ENCODE data around the gene TRPM5. TPM values are rescaled to one million over a fixed set of nuclear protein-coding genes. Genes with fewer than 3 reads are reported as not detected.

Gene TRPM5
- total RNA-seq, 2 experiments from 2014 or later, result not detected

DNA sequence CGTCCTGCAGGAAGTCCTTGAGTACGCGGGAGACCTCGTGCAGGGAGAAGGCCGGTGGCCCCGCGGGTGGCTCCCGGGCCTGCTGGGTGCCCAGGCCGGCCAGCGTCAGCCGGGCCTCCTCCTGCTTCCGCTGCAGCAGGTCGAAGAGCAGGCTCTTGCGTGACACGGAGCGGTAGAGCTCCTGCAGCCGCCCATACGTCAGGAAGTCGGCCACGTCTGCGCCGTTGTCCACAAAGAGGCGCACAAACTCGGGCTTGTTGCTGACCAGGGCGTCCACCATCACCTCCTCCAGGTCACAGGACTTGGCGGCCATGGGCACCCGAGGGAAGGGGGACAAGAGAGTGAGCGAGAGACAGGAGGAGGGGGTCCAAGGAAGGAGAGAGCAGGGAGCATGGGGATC, 29.1 kb downstream of the TRPM5 start:
- POLR2A ChIA-PET, result no interaction called here
- H3K4me1 Mint-ChIP-seq, result no peaks in the 10 kb centered on the region
- H3K36me3 Mint-ChIP-seq, result no peaks in the 10 kb centered on the region
- DNase-seq, result no peak
- H3K27ac Mint-ChIP-seq, result no peak overlapping the region
- no peaks in the 10 kb centered on the region for H3K9me3 Mint-ChIP-seq
- ATAC-seq (ENCODE audit: low read depth), result no peak
- H3K27me3 Mint-ChIP-seq, result no peaks in the 10 kb centered on the region
- H3K4me3 Mint-ChIP-seq, result no peak overlapping the region

DNA sequence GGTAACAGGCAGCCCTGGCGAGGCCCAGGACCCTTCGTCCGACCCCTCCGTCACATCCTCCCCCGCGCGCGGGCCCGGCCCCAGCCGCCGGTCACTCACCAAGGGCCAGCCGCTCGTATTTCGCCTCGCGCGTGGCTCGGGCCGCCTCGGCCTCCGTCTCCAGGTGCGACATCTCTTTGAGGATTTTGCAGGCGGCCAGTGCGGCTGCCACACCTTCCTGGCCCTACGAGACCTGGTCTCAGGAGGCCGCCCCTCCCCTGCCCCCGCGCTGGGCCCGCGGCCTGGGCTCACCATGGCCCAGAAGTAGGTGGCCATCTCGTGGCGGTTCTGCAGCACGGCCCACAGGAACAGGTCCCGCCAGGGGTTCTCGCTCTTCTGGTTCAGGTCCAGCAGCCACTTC, 29.7 kb downstream of the TRPM5 start:
- no peak overlapping the region for H3K4me3 Mint-ChIP-seq
- no peaks in the 10 kb centered on the region for H3K4me1 Mint-ChIP-seq
- H3K27me3 Mint-ChIP-seq, result no peaks in the 10 kb centered on the region
- H3K27ac Mint-ChIP-seq, result no peak overlapping the region
- no peaks in the 10 kb centered on the region for H3K36me3 Mint-ChIP-seq
- no peaks in the 10 kb centered on the region for H3K9me3 Mint-ChIP-seq
- DNase-seq (no peak), ATAC-seq (ENCODE audit: low read depth) (no peak)
- POLR2A ChIA-PET, result no interaction called here

DNA sequence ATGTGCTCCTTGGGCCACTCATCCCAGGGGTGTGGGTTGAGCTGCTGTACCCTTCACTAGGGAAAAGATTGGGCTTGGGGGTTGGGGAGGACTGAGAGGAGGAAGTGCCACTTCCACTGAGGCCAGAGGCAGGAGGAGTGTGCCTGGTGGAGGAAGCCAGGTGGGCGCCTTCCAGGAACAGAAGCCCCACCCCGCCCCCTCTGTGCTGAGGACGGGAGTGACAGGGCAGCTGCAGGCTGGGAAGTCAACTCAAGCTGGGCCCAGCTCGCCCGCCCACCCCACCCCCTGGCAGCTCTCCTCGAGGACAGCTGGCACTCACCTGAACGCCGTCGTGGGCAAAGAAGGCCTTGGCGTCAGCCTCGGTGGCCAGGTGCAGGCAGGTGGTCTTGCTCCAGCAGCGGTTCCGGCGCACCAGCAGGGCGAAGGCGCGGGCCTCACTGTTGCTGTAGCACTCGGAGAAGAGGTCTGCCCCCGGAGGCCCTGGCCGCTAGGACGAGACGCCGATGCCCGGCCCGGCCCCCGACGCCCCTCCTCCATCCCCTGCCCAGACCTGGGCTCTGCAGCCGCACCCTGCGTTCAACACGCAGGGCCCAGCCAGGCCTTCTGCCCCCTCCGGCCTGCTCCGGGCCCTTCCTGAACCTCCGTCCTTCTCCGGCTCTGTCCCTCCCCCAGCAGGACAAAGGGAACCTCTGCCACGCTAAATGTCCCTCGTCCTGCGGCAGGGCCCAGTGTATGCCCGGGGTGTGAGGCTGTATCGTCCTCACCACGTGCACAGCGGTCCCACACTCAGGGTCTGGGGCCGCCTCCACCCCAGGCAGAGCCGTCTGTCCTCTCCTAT, 30.4 kb downstream of the TRPM5 start:
- Mint-ChIP-seq H3K36me3 (no peaks in the 10 kb centered on the region), H3K27me3 (no peaks in the 10 kb centered on the region)
- DNase-seq, result no peak

DNA sequence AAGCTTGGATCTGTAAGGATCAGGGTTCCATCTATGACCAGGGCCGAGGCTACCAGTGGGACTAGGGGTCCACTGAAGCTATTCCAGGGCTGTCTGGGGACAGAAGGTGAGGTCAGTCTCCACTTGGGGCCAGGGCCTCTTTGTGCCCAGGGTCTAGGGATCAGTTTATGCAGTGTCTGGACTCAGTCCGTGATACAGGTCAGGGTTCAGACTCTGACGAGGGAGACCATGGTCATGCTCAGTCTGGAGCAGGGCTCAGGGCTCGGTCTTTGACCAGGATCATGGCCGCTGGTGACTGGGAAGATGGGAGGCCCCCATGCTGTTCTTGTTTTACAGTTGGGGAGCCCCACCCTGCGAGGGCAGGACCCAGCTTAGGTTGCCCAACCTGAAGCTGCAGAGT, 32.0 kb downstream of the TRPM5 start:
- DNase-seq (no peak), ATAC-seq (ENCODE audit: low read depth) (no peak)
- no peaks in the 10 kb centered on the region for H3K27me3 Mint-ChIP-seq
- POLR2A ChIA-PET, result no interaction called here
- no peak overlapping the region for H3K4me3 Mint-ChIP-seq
- no peak overlapping the region for H3K27ac Mint-ChIP-seq
- H3K4me1 Mint-ChIP-seq, result no peaks in the 10 kb centered on the region
- H3K36me3 Mint-ChIP-seq, result no peaks in the 10 kb centered on the region
- H3K9me3 Mint-ChIP-seq, result no peaks in the 10 kb centered on the region

More for the DNA sequence above, 30.4 kb downstream of the TRPM5 start:
- no peak overlapping the region for H3K4me3 Mint-ChIP-seq
- POLR2A ChIA-PET, result no interaction called here
- no peak for ATAC-seq (ENCODE audit: low read depth)
- no peaks in the 10 kb centered on the region for H3K4me1 Mint-ChIP-seq
- H3K27ac Mint-ChIP-seq, result no peak overlapping the region
- H3K9me3 Mint-ChIP-seq, result no peaks in the 10 kb centered on the region

DNA sequence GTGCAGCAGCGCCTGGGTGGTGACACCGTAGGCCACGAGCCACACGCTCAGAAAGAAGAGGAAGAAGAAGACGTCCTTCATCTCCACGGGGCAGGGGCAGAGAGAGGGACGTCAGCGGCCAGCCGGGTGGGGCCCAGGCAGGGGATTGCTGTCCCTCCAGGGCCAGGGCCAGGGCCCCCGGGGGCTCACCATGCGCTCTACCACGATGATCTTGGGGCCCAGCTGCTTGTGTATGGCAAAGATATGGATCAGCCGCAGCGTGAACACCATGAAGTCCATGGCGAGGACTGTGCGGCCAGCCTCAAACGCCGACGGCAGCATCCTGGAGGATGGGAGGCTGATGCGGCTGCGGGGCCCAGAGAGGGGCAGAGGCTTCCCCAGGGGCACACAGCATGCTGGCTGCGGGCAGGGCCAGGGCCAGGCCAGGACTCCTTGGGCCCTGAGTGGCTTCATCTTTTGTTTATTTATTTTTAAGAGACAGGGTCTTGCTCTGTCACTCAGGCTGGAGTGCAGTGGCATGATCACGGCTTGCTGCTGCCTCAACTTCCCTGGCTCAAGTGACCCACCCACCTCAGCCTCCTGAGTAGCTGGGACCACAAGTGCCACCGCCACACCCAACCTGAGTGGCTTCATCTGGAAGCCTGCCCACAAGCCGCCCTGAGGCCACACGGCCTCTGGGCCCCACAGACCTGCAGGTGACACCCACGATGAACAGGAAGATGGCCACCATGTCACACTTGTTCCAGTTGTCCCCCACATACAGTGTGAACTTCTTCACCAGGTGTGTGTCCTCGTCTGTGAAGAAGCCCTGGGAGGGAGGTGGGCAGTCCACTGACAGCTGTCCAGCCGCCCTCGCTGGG, 32.6 kb downstream of the TRPM5 start:
- Mint-ChIP-seq H3K4me1 (no peaks in the 10 kb centered on the region), H3K36me3 (no peaks in the 10 kb centered on the region), H3K27ac (no peak overlapping the region), H3K27me3 (no peaks in the 10 kb centered on the region), H3K4me3 (no peak overlapping the region), H3K9me3 (no peaks in the 10 kb centered on the region)
- no peak for DNase-seq
- no peak for ATAC-seq (ENCODE audit: low read depth)
- POLR2A ChIA-PET, result no interaction called here

DNA sequence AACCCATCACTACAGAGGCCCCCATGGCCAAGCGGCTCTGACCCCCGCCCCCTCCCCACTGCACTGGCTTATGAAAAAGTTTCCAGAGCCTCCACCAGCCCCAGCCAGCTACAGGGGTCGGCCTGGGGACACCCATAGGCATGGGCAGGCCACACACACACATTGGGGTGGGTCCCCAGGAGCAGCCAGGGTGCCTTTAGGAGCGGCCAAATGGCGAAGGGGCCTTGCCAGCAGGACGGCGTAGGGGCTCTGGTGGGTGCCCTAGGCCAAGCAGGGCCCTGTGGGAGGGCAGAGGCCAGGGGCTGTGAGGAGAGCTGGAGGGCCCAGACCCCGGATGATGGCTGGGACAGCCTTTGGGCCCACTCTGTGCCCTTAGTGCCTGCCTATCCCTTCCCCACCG, 33.7 kb downstream of the TRPM5 start:
- no peaks in the 10 kb centered on the region for H3K27me3 Mint-ChIP-seq
- H3K36me3 Mint-ChIP-seq, result no peaks in the 10 kb centered on the region
- DNase-seq (no peak), ATAC-seq (ENCODE audit: low read depth) (no peak)
- no peaks in the 10 kb centered on the region for H3K9me3 Mint-ChIP-seq
- H3K4me1 Mint-ChIP-seq, result no peaks in the 10 kb centered on the region
- H3K27ac Mint-ChIP-seq, result no peak overlapping the region
- POLR2A ChIA-PET, result no interaction called here
- no peak overlapping the region for H3K4me3 Mint-ChIP-seq

DNA sequence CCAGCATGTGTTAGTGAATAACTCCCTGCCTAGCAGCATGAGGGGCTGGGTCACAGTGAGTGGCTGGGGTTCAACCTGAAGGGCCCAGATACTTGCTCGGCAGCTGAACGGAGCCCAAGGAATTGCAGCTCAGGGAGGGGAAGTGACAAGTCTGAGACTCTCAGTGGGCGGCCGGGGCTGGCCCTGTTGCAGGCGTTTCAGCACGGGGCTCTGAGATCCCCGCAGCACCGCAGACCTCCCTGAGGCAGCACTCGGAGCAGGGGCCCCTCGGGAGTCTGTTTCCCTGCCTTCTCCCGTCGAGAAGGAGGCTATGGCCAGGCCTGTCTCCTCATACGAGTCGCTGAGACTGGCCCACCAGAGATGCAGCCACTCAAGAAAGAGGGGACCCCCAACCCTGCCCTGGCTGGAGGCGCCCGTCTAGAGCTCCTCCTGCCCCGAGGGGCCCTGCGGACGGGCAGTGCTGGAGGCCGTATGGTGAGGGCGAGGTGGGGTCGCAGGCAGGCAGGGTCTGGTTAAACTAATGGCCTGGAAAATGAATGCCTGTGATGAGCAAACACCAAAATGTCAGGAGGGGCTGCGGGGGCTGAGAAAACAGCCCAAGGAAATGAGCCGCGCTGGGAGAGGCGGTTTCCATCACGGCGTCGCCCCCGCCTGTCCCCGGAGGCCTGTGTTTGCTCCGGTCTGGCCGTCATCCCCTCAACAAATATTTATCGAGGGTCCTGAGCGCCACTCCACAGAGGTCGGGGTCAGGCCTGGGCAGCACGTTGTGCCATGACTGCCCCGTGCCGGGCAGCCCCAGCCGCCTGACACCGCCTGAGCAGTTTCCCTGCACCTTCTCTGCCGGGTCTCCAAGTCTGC, 34.5 kb downstream of the TRPM5 start:
- H3K27ac Mint-ChIP-seq, result no peak overlapping the region
- H3K9me3 Mint-ChIP-seq, result no peaks in the 10 kb centered on the region
- H3K36me3 Mint-ChIP-seq, result no peaks in the 10 kb centered on the region
- no peaks in the 10 kb centered on the region for H3K4me1 Mint-ChIP-seq
- no peaks in the 10 kb centered on the region for H3K27me3 Mint-ChIP-seq
- POLR2A ChIA-PET, result no interaction called here
- DNase-seq, result no peak
- H3K4me3 Mint-ChIP-seq, result no peak overlapping the region
- ATAC-seq (ENCODE audit: low read depth), result no peak

DNA sequence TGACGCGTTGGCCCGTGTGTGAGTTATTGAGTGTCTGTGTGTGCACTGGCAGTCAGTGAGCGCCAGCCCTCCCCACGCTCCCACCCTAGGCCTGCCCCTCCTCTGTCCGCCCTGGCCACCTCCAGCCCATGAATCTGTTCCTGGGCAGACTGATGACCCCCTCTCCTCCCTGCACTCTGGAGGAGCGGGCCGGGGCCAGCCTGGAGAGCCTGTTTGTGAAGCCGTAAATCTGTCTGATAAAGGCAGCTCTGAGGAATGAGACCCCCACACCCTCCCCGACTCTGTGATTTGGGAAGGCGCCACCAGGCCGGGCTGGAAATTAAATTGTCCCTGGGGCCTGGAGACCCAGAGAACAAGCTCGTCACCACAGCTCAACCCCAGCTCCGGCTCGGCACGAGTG, 35.2 kb downstream of the TRPM5 start:
- no peaks in the 10 kb centered on the region for H3K36me3 Mint-ChIP-seq
- POLR2A ChIA-PET, result no interaction called here
- no peaks in the 10 kb centered on the region for H3K4me1 Mint-ChIP-seq
- H3K27ac Mint-ChIP-seq, result no peak overlapping the region
- no peaks in the 10 kb centered on the region for H3K9me3 Mint-ChIP-seq
- no peaks in the 10 kb centered on the region for H3K27me3 Mint-ChIP-seq
- no peak overlapping the region for H3K4me3 Mint-ChIP-seq
- ATAC-seq (ENCODE audit: low read depth) (no peak), DNase-seq (no peak)

DNA sequence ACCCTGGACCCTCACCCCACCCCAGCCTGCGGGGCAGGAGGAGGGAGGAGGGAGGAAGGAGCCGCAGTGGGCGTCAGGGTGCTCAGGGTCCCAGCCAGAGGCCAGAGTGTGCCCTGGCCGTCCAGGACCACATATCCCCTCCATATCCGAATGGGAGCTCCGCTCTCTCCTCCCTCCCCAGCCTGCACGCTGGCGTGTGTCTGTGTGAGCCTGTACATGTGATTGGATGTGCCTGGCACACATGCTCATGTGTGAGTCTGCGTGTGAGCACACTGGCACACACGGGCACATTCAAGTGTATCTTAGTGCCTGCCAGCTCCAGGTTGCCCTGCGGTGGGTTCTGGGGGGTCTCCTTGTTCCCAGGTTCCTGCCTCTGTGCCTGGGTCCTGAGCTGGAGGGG, 35.6 kb downstream of the TRPM5 start:
- peaks cover 1% of the 10 kb centered on the region for H3K36me3 Mint-ChIP-seq
- no peak overlapping the region for H3K27ac Mint-ChIP-seq
- no peaks in the 10 kb centered on the region for H3K4me1 Mint-ChIP-seq
- DNase-seq (no peak), ATAC-seq (ENCODE audit: low read depth) (no peak)
- no peak overlapping the region for H3K4me3 Mint-ChIP-seq
- POLR2A ChIA-PET, result no interaction called here
- no peaks in the 10 kb centered on the region for H3K27me3 Mint-ChIP-seq
- no peaks in the 10 kb centered on the region for H3K9me3 Mint-ChIP-seq

DNA sequence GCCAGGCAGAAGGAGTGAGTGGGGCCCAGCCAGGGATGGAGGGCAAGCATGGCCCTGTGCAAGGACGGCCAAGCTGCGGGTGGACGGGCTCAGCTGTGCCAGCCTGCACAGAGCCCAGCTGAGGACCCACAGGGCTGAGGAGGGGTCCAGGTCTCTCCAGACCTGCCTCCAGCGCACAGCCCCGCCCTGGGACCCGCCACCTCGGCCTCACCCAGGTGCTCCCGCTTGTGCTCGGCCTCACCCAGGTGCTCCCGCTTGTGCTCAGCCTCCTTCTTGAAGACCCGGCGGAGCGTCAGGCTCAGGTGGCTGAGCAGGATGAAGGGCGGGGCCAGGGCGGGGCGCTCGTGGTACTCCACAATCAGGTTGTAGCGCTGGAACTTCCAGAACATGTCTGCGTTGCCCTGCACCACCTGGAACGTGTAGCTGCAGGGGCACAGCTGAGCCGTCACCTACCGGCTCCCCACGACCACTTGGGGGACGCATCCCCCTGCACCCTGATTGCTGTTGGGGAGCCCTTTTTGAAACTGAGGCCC, 37.4 kb downstream of the TRPM5 start:
- ATAC-seq (ENCODE audit: low read depth) (no peak), DNase-seq (no peak)
- Mint-ChIP-seq H3K4me1 (no peaks in the 10 kb centered on the region), H3K4me3 (no peak overlapping the region), H3K27me3 (no peaks in the 10 kb centered on the region), H3K9me3 (no peaks in the 10 kb centered on the region), H3K36me3 (peaks cover 1% of the 10 kb centered on the region), H3K27ac (no peak overlapping the region)
- POLR2A ChIA-PET, result no interaction called here

DNA sequence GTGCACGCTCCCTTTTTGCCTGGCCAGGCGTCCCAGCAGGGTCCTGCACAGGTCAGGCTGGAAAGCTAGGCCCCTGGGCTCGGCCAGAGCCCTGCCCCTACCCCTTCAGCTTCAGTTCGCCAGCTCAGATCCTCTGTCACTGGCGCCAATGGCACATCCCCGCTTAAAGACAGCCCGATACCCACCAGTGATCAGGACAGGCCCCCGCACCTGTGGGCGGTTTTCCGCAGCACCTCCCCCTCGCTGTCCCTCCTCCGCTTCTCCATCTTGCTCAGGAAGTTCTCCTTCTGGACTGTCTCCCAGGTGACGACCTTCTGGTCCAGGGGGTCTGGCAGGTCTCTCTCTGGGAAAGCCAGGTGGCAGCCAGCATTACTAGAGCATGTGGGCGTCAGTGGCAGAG, 37.9 kb downstream of the TRPM5 start:
- Mint-ChIP-seq H3K9me3 (no peaks in the 10 kb centered on the region), H3K36me3 (peaks cover 1% of the 10 kb centered on the region), H3K27me3 (no peaks in the 10 kb centered on the region), H3K27ac (no peak overlapping the region), H3K4me3 (no peak overlapping the region), H3K4me1 (peaks cover 1% of the 10 kb centered on the region)
- DNase-seq (no peak), ATAC-seq (ENCODE audit: low read depth) (no peak)
- POLR2A ChIA-PET, result no interaction called here

DNA sequence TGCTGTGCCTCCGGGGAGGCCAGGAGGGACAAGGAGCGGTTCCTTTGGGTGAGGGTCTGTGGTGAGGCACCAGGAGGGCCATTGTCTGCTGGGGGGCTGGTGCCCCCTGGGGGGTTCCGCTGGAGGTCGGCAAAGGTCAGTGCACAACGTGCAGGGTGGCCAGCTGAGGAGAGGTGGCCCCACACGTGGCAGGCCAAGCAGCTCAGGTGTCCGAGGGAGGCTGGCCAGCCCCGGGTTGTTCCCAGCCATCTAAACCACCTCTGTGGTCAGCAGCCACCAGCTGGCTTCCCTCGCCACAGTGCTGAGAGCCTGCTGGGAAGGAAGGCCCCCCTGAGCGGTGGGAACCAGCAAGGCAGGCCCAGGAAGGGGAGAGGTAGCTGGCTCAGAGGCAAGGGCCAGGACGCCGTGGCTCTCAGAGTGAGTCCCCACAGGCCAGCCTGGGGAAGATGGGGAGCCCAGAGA, 39.5 kb downstream of the TRPM5 start:
- DNase-seq (no peak), ATAC-seq (ENCODE audit: low read depth) (no peak)
- Mint-ChIP-seq H3K36me3 (peaks cover 1% of the 10 kb centered on the region), H3K27ac (no peak overlapping the region), H3K4me1 (peaks cover 3% of the 10 kb centered on the region), H3K4me3 (no peak overlapping the region), H3K9me3 (no peaks in the 10 kb centered on the region), H3K27me3 (no peaks in the 10 kb centered on the region)
- POLR2A ChIA-PET, result no interaction called here
